GM20000 (cell line): ENCODE data around the gene SDK2.

ENCODE experiments used
- DNase-seq: peaks from one replicate; pipeline ENCODE4 v3.0.0; 2012; ENCODE audit warnings: low spot score
- CTCF ChIP-seq: IDR thresholded peaks from 2 replicates; pipeline ENCODE4 v1.5.1; 2012; ENCODE audit warnings: mild to moderate bottlenecking, control low read depth; ENCODE audit errors: extremely low read depth, missing control alignments

The SDK2 gene

GRCh38 chr17:73471924-73472323, 172.3 kb downstream of the SDK2 start:
- DNase-seq = no peak
- no peak for TF ChIP-seq CTCF

- DNase-seq = no peak
Measured at GRCh38 chr17:73470316-73470826, 173.9 kb downstream of the SDK2 start.

DNA sequence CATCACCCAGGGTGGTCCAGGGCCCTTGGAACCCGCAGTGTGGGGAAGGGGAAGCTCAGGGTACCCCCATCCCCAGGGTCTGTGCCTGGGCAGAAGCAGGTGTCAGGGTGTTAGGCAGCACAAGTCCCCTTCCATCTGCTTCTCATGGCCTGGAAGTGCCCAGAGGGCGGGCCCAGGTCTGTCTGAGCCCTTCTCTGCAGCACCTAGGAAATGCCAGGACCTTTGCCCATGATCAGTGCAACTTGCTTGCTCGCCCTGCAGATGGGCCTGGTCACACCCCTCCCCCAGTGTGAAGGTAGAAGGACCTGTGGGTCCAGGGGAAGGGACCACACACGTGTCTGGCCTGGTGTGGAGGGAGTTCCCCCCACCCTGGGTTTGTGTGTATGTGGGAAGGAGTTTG, 174.9 kb downstream of the SDK2 start:
- TF ChIP-seq CTCF = no peak

More at GRCh38 chr17:73470316-73470826, 173.9 kb downstream of the SDK2 start:
- no peak for TF ChIP-seq CTCF

GRCh38 chr17:73468221-73468620, 176.0 kb downstream of the SDK2 start:
- no peak for TF ChIP-seq CTCF
- no peak for DNase-seq

More for the DNA sequence above, 174.9 kb downstream of the SDK2 start:
- DNase-seq = no peak

GRCh38 chr17:73467651-73468050, 176.6 kb downstream of the SDK2 start:
- TF ChIP-seq CTCF = no peak
- no peak for DNase-seq

DNA sequence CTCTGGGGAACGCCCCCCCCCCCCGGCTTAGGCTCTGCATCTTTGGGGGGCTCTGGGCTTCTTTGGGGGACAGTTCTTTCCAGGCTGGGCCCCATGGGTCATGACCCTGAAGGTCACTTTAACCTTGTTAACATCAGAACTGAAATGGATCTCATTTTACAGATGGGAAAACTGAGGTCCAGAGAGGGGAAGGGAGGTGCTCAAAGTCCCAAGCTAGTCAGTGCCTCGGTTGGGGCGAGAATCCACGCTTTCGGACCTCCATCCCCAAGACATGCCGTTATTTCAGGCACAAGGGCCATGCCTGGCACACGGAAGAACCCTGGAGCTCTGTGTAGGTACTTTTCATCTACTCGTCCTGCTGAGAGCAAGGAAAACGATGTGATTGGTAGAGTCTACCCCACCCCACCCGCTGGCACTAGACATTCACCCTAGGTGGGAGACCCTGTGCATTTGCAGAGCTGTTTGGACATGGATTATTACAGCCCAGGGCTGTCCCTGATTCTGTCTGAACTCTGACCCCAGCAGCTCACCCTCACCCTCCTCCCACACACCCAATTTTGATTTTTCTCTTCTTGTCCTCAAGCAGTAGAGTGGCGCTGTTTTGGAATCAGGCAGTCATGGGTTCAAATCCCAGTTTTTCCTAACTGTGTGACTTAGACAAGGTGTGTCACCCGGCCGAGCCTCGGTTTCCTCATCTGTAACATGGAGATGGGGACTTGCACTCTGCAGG, 177.4 kb downstream of the SDK2 start:
- DNase-seq = no peak
- TF ChIP-seq CTCF = no peak

GRCh38 chr17:73465953-73466230, 178.4 kb downstream of the SDK2 start:
- TF ChIP-seq CTCF = no peak
- no peak for DNase-seq
